Measurements from ENCODE around the gene RARRES1. TPM values are rescaled to one million over a fixed set of nuclear protein-coding genes. Genes with fewer than 3 reads are reported as not detected.

Gene RARRES1
- total and polyA plus RNA-seq, 7 donors, result 6.4 to 208 (median 14.6) TPM

GRCh38 chr3:158735296-158736033 is 3.2 kb upstream of the RARRES1 start:
- no peak for TF ChIP-seq EP300 (IDR thresholded peaks at IDR 0.05)
- TF ChIP-seq POLR2A (IDR thresholded peaks at IDR 0.05), result no peak
- no peak for TF ChIP-seq POLR2AphosphoS5 (IDR thresholded peaks at IDR 0.05)
- no peak for TF ChIP-seq CTCF (IDR thresholded peaks at IDR 0.05)
- no peak for DNase-seq
- 83 to 86% methylated on average over 7 of the region's 7 CpGs for WGBS, 2 donors
- Histone ChIP-seq H3K4me1 (peaks cover 0 to 22% (median 18%) of the 10 kb centered on the region in 4 donors), H3K4me3 (no peak overlapping the region), H3K27ac (no peak overlapping the region), H3K36me3 (peaks cover 0 to 23% (median 0%) of the 10 kb centered on the region in 4 donors), H3K9me3 (peaks cover 0 to 6% (median 3%) of the 10 kb centered on the region in 4 donors), H3K27me3 (no peaks in the 10 kb centered on the region)
- intact Hi-C loops (cut with DNase I), result no loop called here

- no peak overlapping the region for H3K4me3 ChIP-seq
- intact Hi-C loops (cut with DNase I), result no loop called here
- peaks cover 0 to 25% (median 22%) of the 10 kb centered on the region in 4 donors for H3K4me1 ChIP-seq
- no peak for DNase-seq
- WGBS, 2 donors, result 82 to 89% methylated on average over 3 of the region's 3 CpGs
- TF ChIP-seq POLR2AphosphoS5 (IDR thresholded peaks at IDR 0.05) (no peak), EP300 (IDR thresholded peaks at IDR 0.05) (no peak), POLR2A (IDR thresholded peaks at IDR 0.05) (no peak), CTCF (IDR thresholded peaks at IDR 0.05) (no peak)
- peaks cover 0 to 20% (median 0%) of the 10 kb centered on the region in 4 donors for H3K36me3 ChIP-seq
- H3K27me3 ChIP-seq, result no peaks in the 10 kb centered on the region
- H3K27ac ChIP-seq, result peak overlapping the region in 2 of 4 donors; percentile 82 to 86
- peaks cover 0 to 6% (median 3%) of the 10 kb centered on the region in 4 donors for H3K9me3 ChIP-seq
Observed at GRCh38 chr3:158733656-158734055, 1.4 kb upstream of the RARRES1 start.

GRCh38 chr3:158732856-158733200 is 571 bp upstream of the RARRES1 start:
- intact Hi-C loops (cut with DNase I), result no loop called here
- TF ChIP-seq EP300 (IDR thresholded peaks at IDR 0.05), result no peak
- TF ChIP-seq POLR2AphosphoS5 (IDR thresholded peaks at IDR 0.05), result no peak
- no peak for TF ChIP-seq POLR2A (IDR thresholded peaks at IDR 0.05)
- no peak for TF ChIP-seq CTCF (IDR thresholded peaks at IDR 0.05)
- DNase-seq, result no peak
- Histone ChIP-seq H3K4me3 (peak overlapping the region; percentile 52 to 91 (median 80)), H3K27ac (peak overlapping the region; percentile 79 to 86 (median 82)), H3K9me3 (peaks cover 0 to 6% (median 3%) of the 10 kb centered on the region in 4 donors), H3K4me1 (peaks cover 0 to 29% (median 24%) of the 10 kb centered on the region in 4 donors), H3K27me3 (no peaks in the 10 kb centered on the region), H3K36me3 (peaks cover 0 to 14% (median 0%) of the 10 kb centered on the region in 4 donors)
- WGBS, 2 donors, result 26 to 69% methylated on average over 15 of the region's 15 CpGs

GRCh38 chr3:158731486-158731885 is 771 bp downstream of the RARRES1 start:
- H3K4me3 ChIP-seq, result peak overlapping the region; percentile 52 to 91 (median 80)
- H3K36me3 ChIP-seq, result peaks cover 0 to 7% (median 0%) of the 10 kb centered on the region in 4 donors
- peaks cover 0 to 40% (median 31%) of the 10 kb centered on the region in 4 donors for H3K4me1 ChIP-seq
- H3K27ac ChIP-seq, result peak overlapping the region; percentile 79 to 86 (median 82)
- WGBS, 2 donors, result 38 to 46% methylated on average over 14 of the region's 14 CpGs
- no peaks in the 10 kb centered on the region for H3K27me3 ChIP-seq
- TF ChIP-seq POLR2AphosphoS5 (IDR thresholded peaks at IDR 0.05) (no peak), POLR2A (IDR thresholded peaks at IDR 0.05) (no peak), EP300 (IDR thresholded peaks at IDR 0.05) (no peak), CTCF (IDR thresholded peaks at IDR 0.05) (no peak)
- peaks cover 0 to 6% (median 3%) of the 10 kb centered on the region in 4 donors for H3K9me3 ChIP-seq
- intact Hi-C loops (cut with DNase I), result no loop called here
- DNase-seq, result no peak

All from sigmoid colon (tissue), 7 donors.